GM12801 (cell line): ENCODE measurements around the gene ANGPTL4.

ENCODE experiments used
- CTCF ChIP-seq: IDR thresholded peaks from one replicate; pipeline ENCODE4 v1.5.1; 2011; ENCODE audit warnings: control low read depth; ENCODE audit not compliant: insufficient read length; ENCODE audit errors: extremely low read depth

The ANGPTL4 gene

GRCh38 chr19:8322638-8322997 is 41.3 kb upstream of the ANGPTL4 start:
- TF ChIP-seq CTCF: no peak

DNA sequence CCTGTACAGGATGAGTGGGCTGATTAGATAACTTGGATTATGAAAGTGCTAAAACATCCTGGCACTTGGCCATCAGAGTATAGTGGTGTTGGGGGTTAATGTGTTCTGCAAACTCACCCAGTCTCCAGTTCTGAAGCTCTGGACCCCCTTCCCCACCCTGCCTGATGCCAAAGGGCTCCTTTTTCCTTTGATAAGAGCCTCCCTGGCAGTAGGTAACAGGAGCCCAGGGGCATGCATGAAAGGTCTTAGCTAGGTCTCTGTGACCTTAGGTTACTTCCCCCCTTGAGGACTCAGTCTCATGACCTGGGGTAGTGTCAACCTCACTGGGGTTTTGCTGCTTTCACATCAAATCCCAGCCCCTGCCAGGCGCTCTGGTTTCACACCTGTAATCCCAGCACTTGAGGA is 40.2 kb upstream of the ANGPTL4 start:
- no peak for TF ChIP-seq CTCF

- no peak for TF ChIP-seq CTCF
Observed at GRCh38 chr19:8324186-8325050, 39.5 kb upstream of the ANGPTL4 start.

GRCh38 chr19:8325454-8325853 is 38.5 kb upstream of the ANGPTL4 start:
- TF ChIP-seq CTCF: no peak

GRCh38 chr19:8329996-8330395 is 34.0 kb upstream of the ANGPTL4 start:
- TF ChIP-seq CTCF: no peak

- no peak for TF ChIP-seq CTCF
Observed at GRCh38 chr19:8331263-8331845, 32.6 kb upstream of the ANGPTL4 start.

- TF ChIP-seq CTCF: no peak
Observed at GRCh38 chr19:8332976-8333766, 30.8 kb upstream of the ANGPTL4 start.
